Stomach (tissue), 9 donors: ENCODE data around the gene ATF2. TPM values are rescaled to one million over a fixed set of nuclear protein-coding genes. Genes with fewer than 3 reads are reported as not detected.

ENCODE experiments used
- DNase-seq, 2 donors: peaks; one replicate each; pipeline versions ENCODE4 v3.0.0 to v3.0.0-alpha.2; 2013 to 2019
- H3K27ac ChIP-seq, 5 donors: fragments of 200-600 bp in 4 of 5; sonication (generic) in 4 of 5; one replicate each; pipeline ENCODE4 v1.5.1; 2013 to 2019; ENCODE audit warnings: mild to moderate bottlenecking in 1 of 5, moderate library complexity in 1 of 5
- H3K27me3 ChIP-seq, 3 donors: fragments of 200-600 bp; sonication (generic); one replicate each; pipeline ENCODE4 v1.5.1; 2017 to 2019; ENCODE audit warnings: mixed run types in 1 of 3
- H3K36me3 ChIP-seq, 4 donors: fragments of 200-600 bp; sonication (generic); 1 replicate in 3 of 4; 2 replicates in 1 of 4; pipeline ENCODE4 v1.5.1; 2016 to 2019
- H3K4me1 ChIP-seq, 4 donors: fragments of 200-600 bp; sonication (generic); one replicate each; pipeline ENCODE4 v1.5.1; 2016 to 2019
- H3K4me3 ChIP-seq, 4 donors: fragments of 200-600 bp; sonication (generic) in 3 of 4; one replicate each; pipeline ENCODE4 v1.5.1; 2016 to 2019; ENCODE audit warnings: mild to moderate bottlenecking in 1 of 4
- H3K9me3 ChIP-seq, 4 donors: fragments of 200-600 bp; sonication (generic); one replicate each; pipeline ENCODE4 v1.5.1; 2016 to 2019
- EP300 ChIP-seq: sonication (generic); formaldehyde crosslinking; IDR thresholded peaks from one replicate; pipeline ENCODE4 v1.6.1; 2017; ENCODE audit warnings: antibody characterized with exemption
- POLR2A ChIP-seq, 4 donors: fragments of 450-650 bp; IDR thresholded peaks; one replicate each; pipeline ENCODE4 v1.6.1; 2016; ENCODE audit warnings: antibody characterized with exemption in 4 of 4, control low read depth in 2 of 4, mild to moderate bottlenecking in 1 of 4, moderate library complexity in 1 of 4
- POLR2AphosphoS5 ChIP-seq, 3 donors: sonication (generic); formaldehyde crosslinking; IDR thresholded peaks; one replicate each; pipeline ENCODE4 v1.6.1; 2016; ENCODE audit warnings: antibody characterized with exemption in 3 of 3
- WGBS, 5 donors: extraction: QIAGEN DNeasy Blood & Tissue Kit in 3 of 5; methylation state at CpG; one replicate each; pipeline versions ENCODE4 v1.1.5 to v1.1.7; 2013 to 2018; 5-methylcytosine and 5-hydroxymethylcytosine counted together
- intact Hi-C: fragments of 100-400 bp; cut with DNase I; formaldehyde crosslinking; loops from one replicate; pipeline ENCODE4 v1.15.1; 2023; ENCODE audit warnings: low total_unique reads
- polyA plus RNA-seq, 3 donors: library from polyadenylated mRNA; stranded (reverse); fragments of 200-250 nt; gene quantifications; one replicate each; pipeline ENCODE4 v1.2.3, GENCODE V29; 2013
- total RNA-seq, 5 donors: library from RNA; depleted of rRNA; stranded (reverse); fragments of >200 nt; gene quantifications; one replicate each; pipeline versions ENCODE4 v1.1.0 to v1.2.3, GENCODE V29; 2014 to 2016
- TF ChIP-seq, protein P1 (sequence below), 7 experiments: fragments of 450-650 bp in 4 of 7; fragments of 200-600 bp in 3 of 7; sonication (generic) in 3 of 7; IDR thresholded peaks; one replicate each; pipeline ENCODE4 v1.5.1; 2016 to 2019; ENCODE audit warnings: antibody characterized with exemption in 7 of 7, control low read depth in 2 of 7, mild to moderate bottlenecking in 1 of 7
- donor health status: healthy with polysubstance abuse.
- donor health status: Bipolar disorder and iron deficiency.
- donor health status: healthy.

ATF2 gene
- total and polyA plus RNA-seq, 8 donors, result 6.7 to 74.1 (median 28.4) TPM

DNA sequence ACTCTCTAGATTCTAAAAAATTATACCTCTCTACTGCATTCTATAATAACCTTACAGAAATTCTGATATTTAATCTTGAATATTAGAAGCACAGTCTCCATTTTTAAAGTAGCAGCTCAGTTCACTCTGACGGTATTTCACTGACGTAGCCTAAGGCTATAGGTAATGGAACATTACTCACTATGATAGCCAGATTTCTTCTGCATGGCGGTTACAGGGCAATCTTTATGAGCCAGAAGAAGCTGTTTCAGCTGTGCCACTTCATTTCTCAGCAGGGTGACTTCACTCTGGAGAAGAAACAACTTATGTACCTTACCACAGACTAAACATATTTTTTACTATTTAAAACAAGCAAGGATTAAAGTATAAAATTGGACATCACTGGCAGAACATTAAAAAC lies 87.5 kb downstream of the ATF2 start:
- Histone ChIP-seq H3K27ac (no peak overlapping the region), H3K4me1 (no peaks in the 10 kb centered on the region), H3K4me3 (no peak overlapping the region), H3K36me3 (peaks cover 9 to 64% (median 63%) of the 10 kb centered on the region in 4 donors), H3K9me3 (no peaks in the 10 kb centered on the region), H3K27me3 (no peaks in the 10 kb centered on the region)
- intact Hi-C loops, result no loop called here
- WGBS, 5 donors, result 80 to 98% (median 93%) methylated on average over 3 of the region's 3 CpGs
- no peak for DNase-seq
- TF ChIP-seq, protein P1, sequence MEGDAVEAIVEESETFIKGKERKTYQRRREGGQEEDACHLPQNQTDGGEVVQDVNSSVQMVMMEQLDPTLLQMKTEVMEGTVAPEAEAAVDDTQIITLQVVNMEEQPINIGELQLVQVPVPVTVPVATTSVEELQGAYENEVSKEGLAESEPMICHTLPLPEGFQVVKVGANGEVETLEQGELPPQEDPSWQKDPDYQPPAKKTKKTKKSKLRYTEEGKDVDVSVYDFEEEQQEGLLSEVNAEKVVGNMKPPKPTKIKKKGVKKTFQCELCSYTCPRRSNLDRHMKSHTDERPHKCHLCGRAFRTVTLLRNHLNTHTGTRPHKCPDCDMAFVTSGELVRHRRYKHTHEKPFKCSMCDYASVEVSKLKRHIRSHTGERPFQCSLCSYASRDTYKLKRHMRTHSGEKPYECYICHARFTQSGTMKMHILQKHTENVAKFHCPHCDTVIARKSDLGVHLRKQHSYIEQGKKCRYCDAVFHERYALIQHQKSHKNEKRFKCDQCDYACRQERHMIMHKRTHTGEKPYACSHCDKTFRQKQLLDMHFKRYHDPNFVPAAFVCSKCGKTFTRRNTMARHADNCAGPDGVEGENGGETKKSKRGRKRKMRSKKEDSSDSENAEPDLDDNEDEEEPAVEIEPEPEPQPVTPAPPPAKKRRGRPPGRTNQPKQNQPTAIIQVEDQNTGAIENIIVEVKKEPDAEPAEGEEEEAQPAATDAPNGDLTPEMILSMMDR (IDR thresholded peaks at IDR 0.05), result no peak
- TF ChIP-seq EP300 (no peak), POLR2AphosphoS5 (IDR thresholded peaks at IDR 0.05) (no peak), POLR2A (IDR thresholded peaks at IDR 0.05) (no peak)

DNA sequence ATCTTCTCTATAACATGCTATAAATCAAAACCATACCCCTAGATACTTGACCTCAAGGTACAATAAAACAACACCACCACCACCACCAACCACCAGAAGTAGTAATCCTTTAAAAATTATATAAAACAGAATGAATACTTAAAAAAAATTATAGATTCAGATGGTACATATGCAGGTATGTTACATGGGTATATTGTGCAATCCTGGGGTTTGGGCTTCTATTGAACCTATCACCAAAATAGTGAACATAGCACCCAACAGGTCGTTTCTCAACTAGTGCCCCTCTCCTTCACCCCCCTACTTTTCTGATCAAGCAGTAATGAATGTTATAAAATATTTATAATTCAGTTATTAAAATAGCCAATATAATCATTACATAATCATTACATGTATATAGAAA lies 91.7 kb downstream of the ATF2 start:
- H3K4me3 ChIP-seq, result no peak overlapping the region
- intact Hi-C loops, result no loop called here
- no peak overlapping the region for H3K27ac ChIP-seq
- H3K27me3 ChIP-seq, result no peaks in the 10 kb centered on the region
- peaks cover 12 to 78% (median 65%) of the 10 kb centered on the region in 4 donors for H3K36me3 ChIP-seq
- no peaks in the 10 kb centered on the region for H3K9me3 ChIP-seq
- WGBS, 5 donors, result 48 to 93% (median 91%) methylated on average over 1 of the region's 1 CpG
- DNase-seq, result no peak
- TF ChIP-seq, protein P1 (IDR thresholded peaks at IDR 0.05), result no peak
- TF ChIP-seq POLR2AphosphoS5 (IDR thresholded peaks at IDR 0.05), result no peak
- no peak for TF ChIP-seq EP300
- no peak for TF ChIP-seq POLR2A (IDR thresholded peaks at IDR 0.05)
- H3K4me1 ChIP-seq, result no peaks in the 10 kb centered on the region

DNA sequence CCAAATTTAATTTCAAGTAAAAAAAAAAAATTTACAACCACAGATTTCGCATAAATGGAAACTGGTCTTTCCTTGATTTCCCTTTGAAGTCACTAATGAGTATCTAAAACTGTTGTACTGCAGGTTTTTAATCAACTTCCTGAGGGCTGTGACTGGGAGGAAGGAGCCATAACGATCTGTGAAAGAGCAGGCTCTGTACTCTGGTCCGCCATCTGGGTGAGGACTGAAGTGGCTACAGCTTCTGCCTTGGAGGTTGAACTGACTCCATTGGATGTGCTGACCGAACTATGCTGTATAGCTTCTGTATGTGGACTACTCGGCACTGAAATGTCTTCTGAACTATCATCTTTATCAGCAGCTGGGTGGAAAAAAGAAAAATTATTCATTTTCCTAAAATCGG lies 93.5 kb downstream of the ATF2 start:
- peaks cover 8 to 63% (median 53%) of the 10 kb centered on the region in 4 donors for H3K36me3 ChIP-seq
- TF ChIP-seq, protein P1 (IDR thresholded peaks at IDR 0.05), result no peak
- TF ChIP-seq POLR2A (IDR thresholded peaks at IDR 0.05) (no peak), POLR2AphosphoS5 (IDR thresholded peaks at IDR 0.05) (no peak), EP300 (no peak)
- 83 to 96% (median 95%) methylated on average over 6 of the region's 6 CpGs for WGBS, 5 donors
- H3K4me3 ChIP-seq, result no peak overlapping the region
- no peaks in the 10 kb centered on the region for H3K4me1 ChIP-seq
- no peaks in the 10 kb centered on the region for H3K9me3 ChIP-seq
- H3K27me3 ChIP-seq, result no peaks in the 10 kb centered on the region
- DNase-seq, result no peak
- intact Hi-C loops, result no loop called here
- H3K27ac ChIP-seq, result no peak overlapping the region

DNA sequence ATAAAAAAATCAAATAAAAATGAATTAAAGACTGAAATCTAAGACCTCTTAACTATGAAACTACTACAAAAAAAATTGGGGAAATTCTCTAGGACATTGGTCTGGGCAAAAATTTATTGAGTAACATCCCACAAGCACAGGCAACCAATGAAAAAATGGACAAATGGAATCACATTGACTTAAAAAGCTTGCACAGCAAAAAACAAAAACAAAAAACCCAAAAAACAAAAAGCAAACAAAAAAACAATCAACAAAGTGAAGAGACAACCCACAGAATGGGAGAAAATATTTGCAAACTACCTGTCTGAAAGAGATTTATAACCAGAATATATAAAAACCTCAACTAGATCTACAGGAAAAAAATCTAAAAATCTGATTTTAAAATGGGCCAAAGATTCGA lies 99.5 kb downstream of the ATF2 start:
- TF ChIP-seq POLR2A (IDR thresholded peaks at IDR 0.05), result no peak
- TF ChIP-seq POLR2AphosphoS5 (IDR thresholded peaks at IDR 0.05), result no peak
- TF ChIP-seq, protein P1 (IDR thresholded peaks at IDR 0.05), result no peak
- no peak for TF ChIP-seq EP300
- Histone ChIP-seq H3K27me3 (no peaks in the 10 kb centered on the region), H3K36me3 (peaks cover 0 to 22% (median 18%) of the 10 kb centered on the region in 4 donors), H3K4me1 (no peaks in the 10 kb centered on the region), H3K27ac (no peak overlapping the region), H3K4me3 (no peak overlapping the region), H3K9me3 (no peaks in the 10 kb centered on the region)
- 82 to 100% (median 95%) methylated on average over 1 of the region's 1 CpG for WGBS, 5 donors
- intact Hi-C loops, result no loop called here
- DNase-seq, result no peak
